ENCODE data around the gene FBXL14.
"Not testable (repeated sequence)": the region's sequence is repeated elsewhere in the genome, so short reads cannot be mapped to it uniquely, and the experiment has no call there.

FBXL14 gene

GRCh38 chr12:1566449-1567135 is 27.8 kb downstream of the FBXL14 start:
- no peak for DNase-seq

- no peak for DNase-seq
Observed at GRCh38 chr12:1565172-1565571, 29.2 kb downstream of the FBXL14 start.

DNA sequence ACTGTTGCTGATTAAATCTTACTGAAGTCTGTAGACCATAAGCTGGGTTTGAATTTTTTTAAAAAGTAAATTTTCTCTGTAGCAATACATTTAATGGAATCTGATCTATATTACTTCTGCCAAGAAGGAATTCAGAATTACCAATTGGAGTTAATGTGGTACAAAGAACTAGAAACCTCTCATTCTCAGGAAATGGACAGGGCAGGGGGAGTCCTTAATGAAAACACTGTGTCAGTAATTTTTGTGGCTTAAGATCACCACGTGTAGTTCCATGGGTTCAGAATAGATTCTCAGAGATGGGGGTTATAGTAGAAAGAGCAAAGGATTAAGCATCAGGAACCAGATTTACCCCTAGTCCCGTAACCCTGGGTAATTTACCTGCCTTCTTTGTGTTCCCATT is 30.3 kb downstream of the FBXL14 start:
- DNase-seq: no peak

GRCh38 chr12:1562813-1563407 is 31.5 kb downstream of the FBXL14 start:
- no peak for DNase-seq

DNA sequence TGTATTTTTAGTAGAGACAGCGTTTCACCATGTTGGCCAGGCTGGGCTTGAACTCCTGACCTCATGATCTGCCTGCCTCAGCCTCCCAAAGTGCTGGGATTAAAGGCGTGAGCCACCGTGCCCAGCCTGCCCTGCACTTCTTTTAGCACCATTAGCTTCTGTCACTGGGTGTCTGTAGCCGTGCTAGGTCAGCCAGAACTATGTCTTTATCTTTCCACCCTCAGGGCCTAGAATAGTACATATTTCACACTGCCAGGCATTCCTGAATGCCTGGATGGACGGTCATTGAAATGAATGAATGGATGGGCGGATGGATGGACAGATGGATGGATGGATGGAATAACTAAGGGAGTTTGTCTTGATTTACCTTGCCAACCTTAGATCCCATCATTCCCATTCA is 33.7 kb downstream of the FBXL14 start:
- no peak for DNase-seq

DNA sequence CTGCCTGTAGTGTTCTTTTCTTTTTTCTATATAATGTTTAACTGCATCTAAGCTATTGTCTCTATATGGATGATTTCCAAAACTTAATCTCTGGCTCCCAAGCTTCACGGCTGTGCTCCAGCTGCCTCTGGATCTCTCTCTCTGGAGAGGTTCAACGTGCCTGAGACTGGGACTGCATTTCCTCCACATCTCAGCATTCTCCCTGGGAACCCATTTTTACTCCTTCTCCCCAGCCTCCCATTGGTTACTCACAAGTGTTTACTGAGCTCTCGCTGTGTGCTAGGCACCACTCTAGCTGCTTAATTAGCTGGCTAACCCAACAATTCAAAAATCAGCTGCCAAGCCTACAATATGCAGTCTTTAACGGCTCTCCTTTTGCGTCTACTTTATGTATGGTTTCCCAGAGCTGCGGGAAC is 34.7 kb downstream of the FBXL14 start:
- DNase-seq: peak; percentile 66

DNA sequence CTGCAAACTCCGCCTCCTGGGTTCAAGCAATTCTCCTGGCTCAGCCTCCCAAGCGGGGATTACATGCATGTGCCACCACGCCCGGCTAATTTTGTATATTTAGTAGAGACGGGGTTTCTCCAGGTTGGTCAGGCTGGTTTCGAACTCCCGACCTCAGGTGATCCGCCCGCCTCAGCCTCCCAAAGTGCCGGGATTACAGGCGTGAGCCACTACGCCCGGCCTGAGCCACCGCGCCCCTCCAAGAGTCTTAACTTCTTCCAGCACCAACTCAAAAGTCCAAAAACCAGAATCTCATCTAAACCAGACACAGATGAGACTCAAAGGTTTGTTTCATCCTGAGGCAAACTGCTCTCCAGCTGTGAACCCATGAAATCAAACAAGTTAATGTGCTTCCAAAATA is 36.3 kb downstream of the FBXL14 start:
- DNase-seq: not testable (repeated sequence)

- no peak for DNase-seq
Observed at GRCh38 chr12:1553987-1554982, 40.1 kb downstream of the FBXL14 start.

GRCh38 chr12:1553536-1553935 is 40.8 kb downstream of the FBXL14 start:
- no peak for DNase-seq

GRCh38 chr12:1552911-1553491 is 41.4 kb downstream of the FBXL14 start:
- no peak for DNase-seq

- DNase-seq: no peak
Observed at GRCh38 chr12:1552171-1552570, 42.2 kb downstream of the FBXL14 start.

GRCh38 chr12:1551496-1551895 is 42.9 kb downstream of the FBXL14 start:
- DNase-seq: no peak

DNA sequence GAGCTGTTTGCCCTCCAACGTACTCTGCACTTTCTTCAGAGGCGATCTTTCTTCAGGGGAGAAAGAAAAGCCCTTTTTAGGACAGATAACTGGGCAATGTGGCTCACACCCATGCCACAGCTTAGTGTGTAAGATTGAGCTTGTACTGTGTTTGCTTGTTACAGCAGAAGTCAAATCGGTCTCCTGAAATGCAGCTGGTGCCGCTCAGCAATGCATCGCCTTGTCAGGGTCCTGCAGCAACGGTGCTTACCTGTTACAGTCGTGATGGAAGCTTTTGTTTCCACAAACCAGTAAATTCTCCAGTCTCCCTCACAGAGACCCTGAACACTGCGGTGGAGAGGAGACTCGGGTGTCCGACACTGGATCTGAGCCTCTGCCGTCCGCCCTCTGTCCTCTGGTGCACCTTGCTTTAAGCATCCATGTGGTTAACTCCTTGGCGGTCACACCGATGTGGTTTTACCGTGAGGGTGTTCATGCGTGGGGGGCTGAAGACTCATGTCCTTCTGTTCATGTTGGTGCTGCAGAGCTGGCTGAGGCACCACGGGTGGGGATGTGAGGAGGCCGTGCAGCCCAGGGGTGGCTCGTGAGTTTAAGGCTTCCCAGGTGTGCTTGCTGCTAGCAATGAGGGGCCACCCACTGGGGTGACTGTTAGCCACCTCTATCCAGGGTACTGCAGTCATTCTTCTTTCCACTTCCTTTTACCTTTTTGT is 47.3 kb downstream of the FBXL14 start:
- no peak for DNase-seq

DNA sequence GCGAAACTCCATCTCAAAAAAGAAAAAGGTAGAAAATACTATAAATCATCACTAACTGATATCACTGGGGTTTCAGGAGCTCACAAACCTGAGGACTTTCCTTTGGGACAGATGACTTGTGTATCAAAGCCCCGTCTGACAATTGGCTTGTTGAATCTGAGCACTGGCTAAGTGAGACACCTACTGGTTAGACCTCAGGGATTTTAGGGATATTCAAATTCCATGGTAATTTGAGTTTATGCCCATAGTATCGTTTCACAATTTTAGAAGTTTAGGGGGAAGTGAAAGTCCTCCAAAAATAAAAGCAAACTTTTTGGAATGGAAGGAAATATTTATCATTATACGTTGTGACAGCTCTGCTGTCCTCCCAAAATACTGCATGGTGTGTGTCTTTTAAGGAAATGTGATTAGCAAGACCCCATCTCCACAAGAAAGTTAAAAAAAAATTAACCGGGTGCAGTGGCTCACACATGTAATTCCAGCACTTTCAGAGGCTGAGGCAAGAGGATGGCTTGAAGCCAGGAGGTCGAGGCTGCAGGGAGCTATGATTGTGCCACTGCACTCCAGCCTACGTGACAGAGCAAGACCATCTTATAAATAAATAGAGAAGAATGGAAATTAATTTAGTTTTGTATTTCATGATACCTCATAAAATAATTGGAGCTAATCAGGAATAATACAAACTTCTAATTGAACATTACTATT is 49.2 kb downstream of the FBXL14 start:
- no peak for DNase-seq

GRCh38 chr12:1542599-1542998 is 51.8 kb downstream of the FBXL14 start:
- no peak for DNase-seq

DNA sequence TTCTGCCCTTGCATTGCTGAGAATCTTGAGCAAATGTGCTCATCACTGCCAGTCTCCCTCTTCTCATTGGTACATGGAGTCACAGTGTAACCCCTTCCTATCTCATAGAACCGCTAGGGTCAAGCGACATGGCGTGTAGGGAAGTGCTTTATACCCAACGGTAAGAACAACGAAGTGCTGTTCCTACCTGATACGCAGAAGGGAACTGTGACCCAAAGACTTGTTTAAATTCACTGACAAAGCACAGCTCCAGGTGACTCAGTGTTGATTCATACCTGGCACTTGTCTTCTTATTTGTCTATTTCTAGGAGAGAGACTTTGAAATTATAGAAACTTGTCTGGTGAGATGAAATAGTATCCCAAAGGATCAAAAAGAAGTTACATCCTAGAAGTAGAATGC is 53.7 kb downstream of the FBXL14 start:
- no peak for DNase-seq

DNA sequence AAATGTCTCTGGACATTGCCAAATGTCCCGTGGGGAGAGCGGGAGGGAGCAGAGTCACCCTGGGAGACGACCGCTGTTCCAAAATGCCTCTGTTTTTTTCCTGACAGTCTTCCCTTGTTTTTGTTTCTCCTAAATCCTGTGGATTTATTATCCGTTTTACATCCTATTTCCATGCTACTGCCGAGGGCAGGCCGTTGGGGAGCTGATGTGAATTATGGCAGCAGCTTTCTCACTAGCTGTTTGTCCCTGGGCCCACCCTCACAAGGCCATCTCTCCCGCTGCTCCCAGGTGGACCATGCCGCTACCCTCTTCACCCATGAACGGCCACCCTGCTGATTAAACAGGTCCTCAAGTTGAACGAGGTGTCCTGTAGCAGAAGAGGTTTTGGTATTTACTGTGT is 55.2 kb downstream of the FBXL14 start:
- DNase-seq: no peak

GRCh38 chr12:1536817-1537216 is 57.6 kb downstream of the FBXL14 start:
- DNase-seq: no peak

DNA sequence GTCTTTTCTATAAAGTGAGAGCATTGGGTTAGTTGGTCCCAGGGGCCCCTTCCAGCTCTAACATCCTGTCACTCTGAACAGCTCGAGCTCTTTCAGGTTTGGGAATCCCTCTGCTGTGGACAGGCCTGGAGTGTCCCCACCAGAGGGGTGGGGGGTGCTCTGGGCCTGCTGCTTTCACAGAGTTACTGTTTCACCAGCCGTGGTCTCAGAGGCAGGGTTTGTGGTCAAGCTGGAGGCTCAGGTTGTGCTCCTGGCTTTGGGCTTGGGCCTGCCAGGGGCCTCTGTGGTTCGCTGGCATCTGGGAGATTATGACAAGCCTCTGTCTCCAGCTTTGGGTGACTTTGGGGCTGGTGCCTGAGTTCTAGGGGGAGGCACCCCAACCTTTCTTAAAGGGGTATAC is 59.6 kb downstream of the FBXL14 start:
- DNase-seq: no peak

DNA sequence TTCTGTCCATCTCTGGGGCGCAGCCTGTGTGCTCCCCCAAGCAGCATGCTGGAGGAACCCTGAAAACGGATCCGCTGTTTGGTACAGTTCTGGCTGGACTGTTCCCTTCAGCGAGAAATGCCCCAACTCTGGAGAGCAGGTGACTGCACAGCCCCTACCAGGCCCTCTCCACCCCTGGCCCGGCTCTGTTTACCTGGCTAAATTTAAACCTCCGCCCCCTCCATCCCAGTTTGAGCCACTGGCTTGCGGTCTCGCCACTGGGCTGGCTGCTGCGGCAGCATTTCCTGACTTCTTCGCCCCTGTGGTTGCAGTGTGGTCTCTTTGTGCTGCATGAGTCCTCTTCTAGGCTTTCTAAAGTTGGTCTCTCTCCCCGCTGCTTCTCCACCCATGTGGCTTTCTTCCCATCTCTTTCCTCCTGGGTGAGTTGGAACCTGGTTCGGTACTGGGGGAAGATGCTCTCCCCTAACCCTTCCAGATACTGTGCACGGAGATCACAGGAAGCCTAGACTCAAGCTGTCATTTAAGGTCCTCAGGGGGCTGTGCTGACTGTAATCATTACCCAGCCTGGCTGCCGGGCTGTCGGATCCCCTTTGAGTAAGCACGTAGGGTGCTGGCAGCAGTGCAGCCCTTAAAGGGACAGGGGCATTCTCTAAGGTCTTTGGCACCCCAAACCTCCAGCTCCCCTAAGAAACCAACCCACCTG is 60.6 kb downstream of the FBXL14 start:
- peak; percentile 51 for DNase-seq

GRCh38 chr12:1533205-1533601 is 61.2 kb downstream of the FBXL14 start:
- DNase-seq: no peak
